Colon (tissue), 2 donors: ENCODE results near the gene VWA5A.

Experiments
- FAIRE-seq: peaks from 2 replicates; lab custom pipeline; 2012; peaks lifted over from hg19 to GRCh38; lab: Jason Lieb, UNC
- donor health status: control.
- donor health status: control.

Gene VWA5A

DNA sequence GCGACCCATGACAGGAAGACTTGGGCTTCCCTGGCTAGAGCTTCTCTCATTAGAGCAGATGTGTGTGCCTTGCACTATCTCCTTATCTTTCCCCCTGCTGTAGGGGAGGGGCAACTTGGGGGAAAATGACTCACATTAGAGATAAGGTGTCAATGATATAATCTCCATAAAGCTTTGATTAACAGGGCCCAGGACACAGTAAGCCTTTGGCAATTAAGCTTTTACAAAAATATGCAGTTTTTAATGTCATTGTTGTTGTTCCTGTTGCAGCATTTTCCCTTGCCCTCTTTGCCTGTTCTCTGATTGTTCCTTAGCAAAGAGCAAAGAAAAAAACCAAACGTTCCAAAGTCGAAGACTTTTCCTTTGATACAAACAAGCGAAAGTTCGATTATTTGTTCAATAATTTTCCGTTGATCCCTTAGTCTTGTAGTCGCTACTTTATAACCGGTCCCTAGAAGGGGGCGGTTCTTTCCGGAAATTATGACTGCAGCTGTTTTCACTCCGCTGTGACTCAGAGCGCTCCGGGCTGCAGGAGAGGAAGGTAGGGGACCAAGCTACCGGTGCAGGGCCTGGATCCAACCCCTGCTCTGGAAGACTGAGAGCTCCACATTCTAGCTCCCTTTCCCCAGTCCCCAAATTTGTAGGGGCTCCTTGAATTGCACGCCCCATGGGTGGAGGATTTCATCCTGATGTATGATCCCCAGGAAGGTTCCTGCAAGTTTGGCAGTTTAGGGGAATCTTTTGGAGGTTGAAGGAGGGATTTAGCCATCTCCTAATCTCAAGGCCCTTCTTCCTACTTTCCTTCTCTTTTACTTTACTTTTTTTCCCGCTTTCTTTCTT is at the start of gene VWA5A:
TSS of gene VWA5A (plus strand) at position 509 of the 840 bp plus-strand sequence. CDS start 2,062 bp downstream, outside the sequence.
- FAIRE-seq, result peak; percentile 45

GRCh38 chr11:124068601-124069110 is 46.6 kb upstream of the VWA5A start:
- FAIRE-seq, result no peak

GRCh38 chr11:124069429-124070401 is 45.5 kb upstream of the VWA5A start:
- FAIRE-seq, result no peak

- FAIRE-seq, result peak; percentile 55
These were observed 44.2 kb upstream of the VWA5A start for GRCh38 chr11:124070915-124071622.

- FAIRE-seq, result no peak
These were observed 43.7 kb upstream of the VWA5A start for GRCh38 chr11:124071623-124071948.

DNA sequence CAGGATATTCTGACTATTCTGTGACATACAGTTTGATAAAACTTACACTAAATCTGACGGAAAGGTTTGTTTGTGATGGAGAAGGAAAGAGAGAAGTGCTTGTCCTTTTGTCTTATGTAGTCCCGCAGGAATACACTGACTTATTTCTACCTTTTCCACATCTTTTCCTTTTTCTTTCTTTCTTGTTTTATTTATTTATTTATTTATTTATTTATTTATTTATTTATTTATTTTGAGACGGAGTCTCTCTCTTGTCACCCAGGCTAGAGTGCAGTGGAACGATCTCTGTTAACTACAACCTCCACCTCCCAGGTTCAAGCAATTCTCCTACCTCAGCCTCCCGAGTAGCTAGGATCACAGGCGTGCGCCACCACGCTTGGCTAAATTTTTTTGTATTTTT is 43.1 kb upstream of the VWA5A start:
- FAIRE-seq, result no peak

- no peak for FAIRE-seq
These were observed 40.7 kb upstream of the VWA5A start for GRCh38 chr11:124074554-124074953.

DNA sequence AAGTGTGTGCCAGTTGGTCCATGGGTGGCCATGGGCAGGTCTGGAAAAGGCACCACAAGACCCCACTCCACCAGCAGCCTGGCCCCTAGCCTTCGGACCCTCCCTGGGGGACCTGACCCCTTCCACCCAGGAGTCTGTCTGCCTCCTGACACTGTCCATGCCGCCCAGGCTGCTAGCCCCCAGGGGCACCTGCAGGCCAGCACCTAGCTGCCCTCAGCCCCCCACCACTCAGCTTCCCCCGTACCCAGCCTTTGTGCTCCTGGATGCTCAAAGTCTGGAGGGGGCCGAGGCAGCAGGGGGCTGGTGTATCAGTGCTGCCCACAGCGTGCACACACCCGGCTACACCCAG is 39.8 kb upstream of the VWA5A start:
- FAIRE-seq, result no peak

DNA sequence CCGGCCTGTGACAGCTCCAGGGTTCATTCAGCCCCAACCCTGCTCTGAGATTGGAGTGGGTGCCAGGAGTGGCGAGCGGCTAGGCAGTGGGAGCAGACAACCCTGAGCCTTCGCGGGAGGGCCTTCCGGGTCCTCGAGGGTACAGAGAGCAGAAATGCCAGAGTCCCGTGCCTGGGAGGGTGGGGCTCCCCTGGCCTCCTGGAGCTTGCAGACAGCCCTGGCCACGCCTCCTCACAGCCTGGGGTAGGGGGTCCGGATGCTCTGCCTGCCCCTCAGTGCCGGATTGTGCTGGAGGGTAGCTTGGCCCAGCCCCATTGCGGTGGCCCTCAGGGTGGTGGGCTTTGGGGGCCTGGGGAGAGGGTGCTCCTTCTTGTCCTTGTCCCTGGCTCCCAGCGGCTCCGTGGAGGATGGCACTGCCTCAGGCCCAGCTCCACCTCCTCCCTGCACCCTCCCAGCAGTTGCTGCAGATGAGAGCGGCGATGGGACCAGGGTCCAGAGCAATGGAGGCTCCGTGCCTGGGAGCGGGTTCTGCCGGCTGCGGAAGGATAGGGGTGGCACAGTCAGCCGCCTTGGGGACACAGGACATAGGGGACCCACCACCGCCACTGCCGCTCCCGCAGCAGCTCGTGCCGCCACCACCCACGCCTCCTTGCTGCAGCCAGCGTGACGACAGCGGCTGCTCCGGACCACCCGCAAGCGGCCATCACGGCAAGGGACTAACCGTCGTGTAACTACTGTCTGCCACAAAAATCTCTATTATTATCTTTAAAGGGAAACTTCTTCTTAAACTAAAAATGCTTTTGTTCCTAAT is 39.2 kb upstream of the VWA5A start:
- FAIRE-seq, result no peak

DNA sequence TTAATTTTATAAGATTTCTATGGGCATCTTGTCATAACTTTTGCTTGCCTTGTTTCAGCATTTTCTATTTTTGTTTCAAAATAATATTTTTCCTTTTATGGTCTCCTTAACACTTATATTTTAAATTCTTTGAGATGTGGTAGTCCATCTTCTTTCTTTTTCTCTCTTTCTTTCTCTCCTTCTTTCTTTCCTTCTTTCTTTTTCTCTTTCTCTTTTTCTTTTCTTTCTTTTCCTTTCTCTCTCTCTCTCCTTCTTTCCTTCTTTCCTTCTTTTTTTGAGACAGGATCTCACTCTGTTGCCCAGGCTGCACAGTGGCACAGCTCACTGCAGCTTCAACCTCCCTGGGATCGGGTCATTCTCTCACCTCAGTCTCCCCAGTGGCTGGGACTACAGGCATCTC is 38.0 kb upstream of the VWA5A start:
- no peak for FAIRE-seq

DNA sequence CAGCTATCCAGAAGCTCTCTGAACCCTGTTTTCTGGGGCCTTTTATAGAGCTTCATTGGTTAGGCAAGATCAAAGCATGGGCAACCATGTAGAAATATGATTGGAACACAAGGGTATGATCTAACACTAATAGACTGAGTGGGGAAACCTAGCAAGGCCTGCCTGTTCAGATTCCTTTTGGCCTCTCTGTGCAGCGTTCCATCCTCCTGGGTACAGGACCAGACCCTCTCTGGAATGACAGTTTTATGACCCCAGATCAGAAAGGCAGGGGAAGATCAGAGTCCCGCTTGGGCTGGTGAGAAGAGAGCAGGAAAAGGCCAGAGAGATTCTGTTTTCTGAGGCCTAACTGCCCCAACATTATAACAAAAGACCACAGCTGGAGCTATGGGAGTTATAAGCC is 36.7 kb upstream of the VWA5A start:
- no peak for FAIRE-seq

GRCh38 chr11:124079631-124080326 is 35.5 kb upstream of the VWA5A start:
- no peak for FAIRE-seq

DNA sequence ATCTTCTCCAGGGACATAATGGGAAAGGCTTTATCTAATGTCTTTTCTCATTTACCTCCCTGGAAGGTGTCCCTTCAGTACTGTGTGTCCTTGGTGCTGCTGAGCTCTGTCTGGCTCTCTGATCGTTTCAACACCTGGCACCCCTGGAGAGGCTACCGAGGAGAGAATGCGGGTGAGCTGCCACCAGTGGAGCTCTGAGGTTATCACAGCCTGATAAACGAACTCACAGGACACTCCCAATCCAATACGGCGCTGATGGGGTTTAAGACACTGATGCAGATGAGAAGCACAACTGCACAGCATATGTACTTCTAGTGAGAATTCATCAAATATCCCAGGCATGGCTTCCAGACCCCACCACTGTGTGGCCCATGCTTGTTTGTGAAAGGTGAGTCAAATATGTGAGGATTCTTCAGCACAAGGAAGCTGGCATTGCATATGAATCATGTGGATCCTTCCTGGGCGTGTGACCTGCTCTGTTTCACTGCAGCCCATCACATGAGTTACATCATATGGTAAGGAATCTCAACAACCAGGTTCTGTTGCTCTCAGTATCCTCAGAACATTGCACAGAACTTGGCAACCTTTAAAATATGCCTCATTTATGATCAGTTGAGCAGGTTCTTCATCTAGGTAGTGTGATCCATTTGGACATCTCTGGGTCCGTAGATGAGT is 34.8 kb upstream of the VWA5A start:
- FAIRE-seq, result no peak

- FAIRE-seq, result no peak
These were observed 33.8 kb upstream of the VWA5A start for GRCh38 chr11:124081483-124081882.

DNA sequence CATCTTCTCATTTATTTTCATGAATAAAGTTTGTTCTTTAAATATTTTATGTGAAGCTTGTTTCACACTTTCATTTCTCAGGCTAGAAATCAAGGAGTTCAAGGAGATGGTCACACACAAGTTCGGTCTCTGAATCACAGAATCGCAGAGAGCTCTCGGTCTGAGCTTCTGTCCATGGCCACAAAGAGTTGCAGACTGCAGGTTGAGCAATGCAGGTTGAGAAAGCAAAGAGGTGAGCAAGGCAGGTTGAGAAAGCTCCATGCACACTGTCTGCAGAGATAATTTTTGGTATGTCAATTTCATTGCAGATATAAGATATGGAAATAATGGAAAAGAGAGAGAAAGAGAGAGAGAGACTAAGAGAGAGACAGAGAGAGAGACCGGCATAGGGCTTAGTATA is 32.9 kb upstream of the VWA5A start:
- FAIRE-seq, result no peak

- no peak for FAIRE-seq
These were observed 29.7 kb upstream of the VWA5A start for GRCh38 chr11:124085583-124085982.

GRCh38 chr11:124085997-124086846 is 29.0 kb upstream of the VWA5A start:
- no peak for FAIRE-seq

DNA sequence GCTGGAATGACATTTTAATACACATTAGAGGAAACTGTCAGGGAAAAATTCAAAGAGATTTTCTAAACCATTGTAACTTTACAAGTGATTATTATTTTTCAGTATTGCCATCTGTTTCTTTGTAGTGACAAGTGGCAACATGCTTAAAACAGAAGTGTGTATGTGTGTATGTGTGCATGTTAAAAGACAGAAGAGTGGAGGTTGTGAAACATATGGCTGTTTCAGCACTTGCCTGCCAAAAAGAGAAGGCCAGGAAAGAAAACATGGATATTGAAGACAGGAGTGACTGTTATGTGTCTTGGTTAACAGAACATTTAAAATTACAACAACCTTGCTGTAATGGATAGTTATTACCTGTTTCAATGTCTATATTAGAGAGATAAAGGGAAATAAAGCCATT is 24.3 kb upstream of the VWA5A start:
- no peak for FAIRE-seq

GRCh38 chr11:124093330-124093729 is 21.9 kb upstream of the VWA5A start:
- FAIRE-seq, result no peak
